Stimulated activated naive CD8-positive, alpha-beta T cell treated with anti-CD3 and anti-CD28 coated beads, Interleukin-15, Interleukin-2, amounts not matched to agents 100 U/mL and 50 U/mL, for 24 hours (primary cell): Measurements from ENCODE around the gene HES7.
"Not testable (repeated sequence)": the region's sequence is repeated elsewhere in the genome, so short reads cannot be mapped to it uniquely, and the experiment has no call there.

Experiments used
- ATAC-seq: fragments of 150-1000 bp; cut with Tn5 transposase; one replicate; pipeline ENCODE4 v1.10.0; 2021
- DNase-seq: peaks from one replicate; pipeline ENCODE4 v3.0.0; 2021

Gene HES7

DNA sequence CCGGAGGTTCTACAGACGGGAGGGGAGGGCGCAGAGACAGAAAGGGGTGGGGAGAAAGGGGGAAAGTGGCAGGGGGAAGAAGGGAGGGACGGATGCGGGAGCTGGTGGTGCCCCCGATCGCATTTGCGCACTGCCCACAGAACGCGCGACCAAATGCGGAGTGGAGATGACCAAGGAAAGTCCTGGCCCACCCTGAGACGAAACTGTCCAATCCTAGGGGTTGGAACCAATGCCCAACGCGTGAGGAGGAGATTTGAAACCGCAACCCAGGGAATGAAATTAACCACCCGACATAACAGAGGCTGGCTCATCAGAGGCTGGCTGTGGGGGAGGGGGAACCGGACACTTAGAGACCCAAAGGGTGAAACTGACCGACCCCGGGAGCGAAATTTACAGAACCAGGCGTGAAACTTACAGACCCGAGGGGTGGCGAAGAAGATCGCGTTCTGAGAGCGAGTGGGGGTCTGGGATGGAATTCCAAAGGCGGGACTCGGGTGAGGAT, 1.4 kb downstream of the HES7 start:
- ATAC-seq = no peak
- peak; percentile 38 for DNase-seq

- ATAC-seq (peak; percentile 26), DNase-seq (peak; percentile 81)
Observed at GRCh38 chr17:8121681-8122421, 2.1 kb downstream of the HES7 start.

- no peak for ATAC-seq
- no peak for DNase-seq
Observed at GRCh38 chr17:8121407-8121680, 2.6 kb downstream of the HES7 start.

DNA sequence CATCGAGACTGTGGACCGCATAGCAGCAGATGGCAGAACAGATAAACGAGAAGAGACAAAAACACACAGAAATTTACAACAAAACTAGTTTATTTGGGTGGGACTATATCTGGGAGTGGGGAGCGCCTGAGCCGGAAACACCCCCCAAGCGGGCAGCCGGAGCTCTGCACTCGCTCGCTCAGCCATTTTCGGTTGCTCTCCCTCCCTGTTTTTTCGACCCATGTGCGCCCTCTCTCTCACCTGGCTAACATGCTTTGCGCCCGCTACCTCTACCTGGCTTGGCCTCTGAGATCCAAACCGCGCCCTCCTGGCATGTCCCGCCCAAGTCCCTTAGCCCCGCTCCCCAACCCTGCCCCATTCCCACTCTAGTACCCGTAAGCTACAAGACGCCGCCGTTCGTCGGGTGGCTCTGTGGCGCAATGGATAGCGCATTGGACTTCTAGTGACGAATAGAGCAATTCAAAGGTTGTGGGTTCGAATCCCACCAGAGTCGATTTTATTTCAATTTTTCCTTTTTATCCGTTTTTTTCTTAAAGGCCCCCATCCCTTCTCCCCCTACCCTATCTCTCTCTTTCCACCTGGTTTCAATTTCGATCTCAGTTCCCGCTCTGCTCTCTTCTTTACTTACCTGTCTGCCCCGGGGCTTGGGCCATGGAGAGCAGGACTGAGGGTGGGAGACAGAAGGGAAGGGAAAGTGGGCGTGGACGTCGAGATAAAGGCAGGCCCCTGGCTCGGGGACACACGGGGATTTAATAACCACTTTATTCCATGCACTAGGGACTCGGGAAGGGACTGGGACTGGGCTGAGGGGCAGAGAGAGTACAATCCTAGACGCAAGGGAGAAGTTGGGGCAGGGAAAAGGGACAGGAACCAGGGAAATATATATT, 3.1 kb downstream of the HES7 start:
- ATAC-seq (no peak), DNase-seq (peak; percentile 80)

DNA sequence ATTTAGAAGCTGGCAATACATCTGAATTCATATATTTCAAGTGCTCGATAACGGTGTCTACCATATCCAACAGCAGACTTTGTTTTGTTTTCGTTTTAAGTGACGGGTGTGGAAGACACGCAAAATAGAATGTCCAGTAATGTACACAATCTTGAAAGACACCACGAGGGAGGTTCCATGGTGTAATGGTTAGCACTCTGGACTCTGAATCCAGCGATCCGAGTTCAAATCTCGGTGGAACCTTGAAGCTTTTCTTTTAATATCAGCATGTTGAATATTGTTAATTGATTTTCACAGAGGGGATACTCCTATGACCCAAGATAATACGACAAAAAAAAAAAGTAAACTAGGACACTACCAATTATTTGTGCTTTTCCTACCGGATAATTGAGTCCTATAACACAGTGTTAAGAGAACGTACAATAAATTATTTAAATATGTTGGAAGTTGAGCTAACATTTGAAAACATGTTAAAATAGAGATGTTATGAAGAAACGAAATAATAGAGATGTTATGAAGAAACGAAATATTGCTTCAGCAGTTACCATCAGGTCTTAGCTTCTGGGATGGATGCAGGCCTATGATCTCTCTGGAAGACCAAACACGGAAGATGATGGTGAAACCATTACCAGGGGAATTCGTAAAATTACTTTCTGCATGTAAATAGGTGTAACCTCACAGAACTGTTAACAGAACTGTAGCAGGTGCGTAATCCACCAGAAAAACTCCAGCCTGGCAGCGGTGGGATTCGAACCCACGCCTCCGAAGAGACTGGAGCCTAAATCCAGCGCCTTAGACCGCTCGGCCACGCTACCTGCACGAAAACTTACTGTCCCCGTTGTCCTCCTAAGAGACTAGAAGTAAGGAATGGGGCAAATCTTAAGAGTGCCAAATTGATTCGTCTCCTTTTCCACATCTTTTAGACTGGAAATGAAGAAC, 4.1 kb downstream of the HES7 start:
- ATAC-seq (peak; percentile 68), DNase-seq (peak; percentile 91)

- ATAC-seq = peak; percentile 57
Observed at GRCh38 chr17:8118769-8119580, 4.9 kb downstream of the HES7 start.

GRCh38 chr17:8117980-8118768, 5.7 kb downstream of the HES7 start, which contains the start of gene ALOXE3:
Gene ALOXE3 (minus strand): TSS chr17:8118514. CDS start chr17:8117990, 524 bp downstream.
- ATAC-seq (no peak), DNase-seq (no peak)

More at GRCh38 chr17:8118769-8119580, 4.9 kb downstream of the HES7 start:
- DNase-seq = peak; percentile 92

DNA sequence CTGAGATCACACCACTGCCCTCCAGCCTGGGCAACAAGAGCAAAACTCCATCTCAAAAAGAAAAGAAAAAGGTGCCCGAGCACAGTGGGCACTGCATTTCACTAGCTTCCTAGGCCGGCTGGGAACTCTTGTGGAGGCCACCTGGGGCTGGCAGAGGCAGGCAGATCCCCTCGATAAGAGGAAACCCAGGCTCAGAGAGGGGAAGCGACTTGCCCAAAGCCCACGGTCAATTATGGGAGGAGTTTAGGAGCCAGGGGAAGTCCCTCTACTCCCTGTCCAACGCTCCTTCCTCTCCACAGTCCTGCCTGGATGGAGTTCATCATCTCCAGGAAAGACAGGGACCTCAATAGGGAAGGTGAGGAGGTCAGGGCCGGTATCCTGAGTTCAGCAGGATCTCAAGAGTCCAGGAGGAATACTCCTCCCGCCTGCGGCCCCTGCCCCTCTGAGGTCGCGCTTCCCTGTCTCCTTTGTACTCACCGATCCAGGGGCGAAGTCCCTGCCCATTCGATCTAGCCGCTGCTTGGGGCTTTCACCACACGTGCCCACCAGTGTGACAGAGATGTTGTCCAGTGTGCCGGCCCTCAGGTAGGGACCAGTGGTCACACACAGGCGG, 6.4 kb downstream of the HES7 start:
- ATAC-seq (no peak), DNase-seq (no peak)

GRCh38 chr17:8116776-8117175, 7.1 kb downstream of the HES7 start:
- ATAC-seq (no peak), DNase-seq (no peak)

DNA sequence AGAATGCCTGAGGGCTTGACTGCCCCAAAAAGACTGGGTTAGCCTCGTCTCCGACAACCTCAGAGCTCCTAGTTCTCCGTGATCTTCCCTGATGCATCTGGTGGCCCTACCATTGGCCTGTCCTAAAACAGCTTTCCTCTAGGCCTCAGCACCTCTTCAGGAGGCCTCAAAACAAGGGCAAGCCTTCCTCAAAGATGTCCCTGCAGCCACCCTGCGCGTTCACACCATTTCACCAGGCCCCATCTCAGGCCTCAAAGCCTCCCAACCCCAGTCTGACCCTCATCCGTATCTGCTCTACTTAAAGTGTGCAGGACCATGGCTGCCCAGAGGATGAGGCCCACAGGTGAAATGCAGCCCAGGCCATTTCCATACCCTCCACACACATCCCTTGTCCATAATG, 13.0 kb downstream of the HES7 start:
- ATAC-seq (no peak), DNase-seq (no peak)

- no peak for DNase-seq
- ATAC-seq = no peak
Observed at GRCh38 chr17:8110456-8110804, 13.5 kb downstream of the HES7 start.

- DNase-seq (peak; percentile 86), ATAC-seq (peak; percentile 87)
Observed at GRCh38 chr17:8109661-8110455, 14.0 kb downstream of the HES7 start.

GRCh38 chr17:8108972-8109660, 14.8 kb downstream of the HES7 start:
- DNase-seq = no peak

DNA sequence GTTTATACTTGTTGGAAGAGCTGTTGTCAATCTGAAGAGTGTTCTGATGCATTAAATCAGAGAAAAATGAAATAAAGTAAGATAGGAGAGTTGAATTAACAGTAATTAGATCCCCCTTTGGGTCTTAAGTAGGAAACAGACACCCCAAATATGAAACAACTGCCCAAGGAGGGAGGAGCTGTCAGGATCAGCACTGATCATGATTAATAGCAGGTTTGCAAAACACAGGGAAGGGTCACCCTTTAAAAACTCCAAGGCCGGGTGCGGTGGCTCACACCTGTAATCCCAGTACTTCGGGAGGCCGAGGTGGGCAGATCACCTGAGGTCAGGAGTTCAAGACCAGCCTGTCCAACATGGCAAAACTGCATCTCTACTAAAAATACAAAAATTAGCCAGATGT, 16.9 kb downstream of the HES7 start:
- ATAC-seq, DNase-seq: not testable (repeated sequence)

More at GRCh38 chr17:8108972-8109660, 14.8 kb downstream of the HES7 start:
- no peak for ATAC-seq

DNA sequence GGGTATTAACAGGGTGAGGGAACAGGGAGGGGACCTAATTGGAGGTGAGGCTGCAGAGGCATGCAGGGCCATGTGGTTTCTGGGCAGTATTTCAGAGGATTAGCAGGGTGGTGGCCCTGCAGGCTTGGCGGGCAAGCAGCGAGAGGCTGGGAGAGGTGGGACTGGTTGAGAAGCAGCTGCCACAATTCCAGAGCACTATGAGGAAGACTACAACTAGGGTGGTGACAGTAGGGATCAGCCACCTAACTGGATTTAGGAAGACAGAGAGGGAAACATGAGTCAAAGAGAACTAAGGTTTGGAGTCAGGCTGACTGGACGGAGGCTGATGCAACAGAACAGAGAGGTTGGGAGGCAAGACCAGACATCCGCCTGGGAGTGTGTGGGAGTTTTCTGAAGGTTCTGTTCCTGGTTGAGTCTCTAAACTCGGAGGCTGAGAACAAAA, 17.9 kb downstream of the HES7 start:
- no peak for ATAC-seq
- no peak for DNase-seq

DNA sequence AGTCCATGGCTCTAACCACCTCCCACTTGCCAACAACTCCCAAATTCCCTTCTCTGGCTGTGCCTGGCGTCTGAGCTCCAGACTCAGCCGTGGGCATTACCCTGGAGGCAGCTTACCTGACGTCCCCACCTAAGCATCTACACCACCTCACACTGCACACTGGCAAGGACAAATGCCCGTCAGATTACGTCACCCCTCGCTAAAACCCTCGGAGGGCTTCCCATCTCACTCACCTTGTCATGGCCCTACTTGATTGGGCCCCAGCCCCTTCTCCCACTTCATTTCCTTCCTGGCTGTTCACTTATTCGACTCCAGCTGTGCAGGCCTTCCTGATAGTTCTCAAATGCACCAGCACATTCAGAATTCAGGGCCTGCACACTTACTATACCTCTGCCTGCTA, 19.0 kb downstream of the HES7 start:
- DNase-seq = no peak
- no peak for ATAC-seq

- ATAC-seq = no peak
Observed at GRCh38 chr17:8103549-8103948, 20.4 kb downstream of the HES7 start.

DNA sequence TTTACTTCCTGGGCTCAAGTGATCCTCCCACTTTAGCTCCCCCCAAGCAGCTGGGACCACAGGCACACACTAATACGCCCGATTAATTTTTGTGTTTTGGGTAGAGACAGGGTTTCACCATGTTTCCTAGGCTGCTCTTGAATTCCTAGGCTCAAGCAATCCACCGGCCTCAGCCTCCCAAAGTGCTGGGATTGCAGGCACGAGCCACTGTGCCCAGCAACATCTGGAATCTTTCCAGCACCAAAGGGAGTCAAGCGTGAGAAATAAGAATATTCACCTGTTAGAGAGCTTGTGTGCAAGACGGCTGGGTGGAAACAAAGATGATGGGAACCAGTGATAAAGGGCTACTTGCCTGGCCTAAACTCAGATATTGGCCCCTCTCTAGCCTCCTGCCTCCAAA, 22.2 kb downstream of the HES7 start:
- no peak for DNase-seq

More at GRCh38 chr17:8103549-8103948, 20.4 kb downstream of the HES7 start:
- no peak for DNase-seq

More for the DNA sequence above, 22.2 kb downstream of the HES7 start:
- no peak for ATAC-seq
